B cell (primary cell): ENCODE measurements around the gene MED12L. TPM values are rescaled to one million over a fixed set of nuclear protein-coding genes. Genes with fewer than 3 reads are reported as not detected.

Experiments used
- ATAC-seq: fragments of 200-7000 bp; cut with Tn5 transposase; one replicate; pipeline ENCODE4 v1.10.0; 2021; ENCODE audit warnings: low read depth, mild to moderate bottlenecking, moderate number of reproducible peaks, moderate library complexity
- CTCF ChIA-PET: fragments of 350-600 bp; sonication (Branson Sonifier 250); formaldehyde crosslinking; loops from one replicate; lab custom pipeline; 2021; ENCODE audit warnings: antibody characterized with exemption, inconsistent platforms; lab: Charles Lee
- POLR2A ChIA-PET: fragments of 350-600 bp; sonication (Branson Sonifier 250); formaldehyde crosslinking; loops from one replicate; lab custom pipeline; 2021; ENCODE audit warnings: antibody characterized with exemption; lab: Charles Lee
- DNase-seq: peaks from one replicate; pipeline ENCODE4 v3.0.0; 2013
- H2AFZ ChIP-seq: 2 replicates; pipeline ENCODE4 v1.6.1; 2012; ENCODE audit warnings: mild to moderate bottlenecking, low read depth, low read length; ENCODE audit not compliant: insufficient read depth, poor library complexity, severe bottlenecking
- H3K27ac ChIP-seq, 2 donors: 1 replicate in 1 of 2; 2 replicates in 1 of 2; pipeline ENCODE4 v1.5.1; 2012 to 2013; ENCODE audit warnings: low read length in 2 of 2, mild to moderate bottlenecking in 2 of 2, moderate library complexity in 1 of 2
- H3K27me3 ChIP-seq, 4 experiments: fragments of 200-600 bp in 1 of 4; sonication (generic) in 1 of 4; replicated peaks in 1 of 4; 1 replicate in 2 of 4; 2 replicates in 2 of 4; pipeline versions ENCODE4 v1.6.1 to v1.7.0; 2013 to 2016; ENCODE audit warnings: low read length in 3 of 4, mild to moderate bottlenecking in 2 of 4, mixed read lengths in 1 of 4, moderate library complexity in 1 of 4; ENCODE audit not compliant: insufficient read depth in 4 of 4, control insufficient read depth in 3 of 4; ENCODE audit errors: control extremely low read depth in 1 of 4
- H3K36me3 ChIP-seq, 2 experiments: replicated peaks in 1 of 2; 1 replicate in 1 of 2; 2 replicates in 1 of 2; pipeline versions ENCODE4 v1.6.1 to v1.7.1; 2013; ENCODE audit warnings: low read length in 1 of 2; ENCODE audit not compliant: insufficient read depth in 2 of 2, control insufficient read depth in 1 of 2; ENCODE audit errors: control extremely low read depth in 1 of 2, extremely low read depth in 1 of 2
- H3K4me1 ChIP-seq, 2 donors: fragments of 200-600 bp in 1 of 2; sonication (generic) in 1 of 2; 1 replicate in 1 of 2; 2 replicates in 1 of 2; pipeline versions ENCODE4 v1.5.1 to v1.6.1; 2013 to 2017; ENCODE audit warnings: low read length in 2 of 2; ENCODE audit not compliant: control insufficient read depth in 2 of 2, insufficient read depth in 2 of 2
- H3K4me2 ChIP-seq: replicated peaks from 2 replicates; pipeline ENCODE3; 2012; ENCODE audit warnings: mild to moderate bottlenecking, low read depth, low read length; ENCODE audit not compliant: poor library complexity, severe bottlenecking
- H3K4me3 ChIP-seq, 5 experiments: fragments of 200-600 bp in 1 of 5; sonication (generic) in 1 of 5; 1 replicate in 3 of 5; 2 replicates in 2 of 5; pipeline versions ENCODE4 v1.5.1 to v1.7.0; 2011 to 2016; ENCODE audit warnings: low read length in 4 of 5, mild to moderate bottlenecking in 4 of 5, low read depth in 2 of 5, control low read depth in 1 of 5, moderate library complexity in 1 of 5; ENCODE audit not compliant: insufficient read depth in 1 of 5; ENCODE audit errors: control extremely low read depth in 1 of 5, extremely low read depth in 1 of 5
- H3K79me2 ChIP-seq: fragments of 200-600 bp; sonication (generic); one replicate; pipeline ENCODE4 v1.6.0; 2016; ENCODE audit warnings: low read length; ENCODE audit not compliant: control insufficient read depth, insufficient read depth
- H3K9ac ChIP-seq: fragments of 200-600 bp; sonication (generic); 2 replicates; pipeline ENCODE4 v1.6.1; 2017; ENCODE audit warnings: mild to moderate bottlenecking, low read length, moderate library complexity
- H3K9me3 ChIP-seq, 3 donors: one replicate each; pipeline versions ENCODE4 v1.6.1 to v1.7.1; 2013; ENCODE audit warnings: low read length in 2 of 3; ENCODE audit not compliant: control insufficient read depth in 2 of 3, insufficient read depth in 1 of 3; ENCODE audit errors: control extremely low read depth in 1 of 3
- H4K20me1 ChIP-seq: 2 replicates; pipeline ENCODE4 v1.6.0; 2012; ENCODE audit warnings: mild to moderate bottlenecking, low read length; ENCODE audit not compliant: insufficient read depth, control insufficient read depth, poor library complexity, severe bottlenecking
- H3K27ac Mint-ChIP-seq: one replicate; pipeline ENCODE4 v1.8.0; 2021; ENCODE audit warnings: mixed read lengths
- H3K27me3 Mint-ChIP-seq: one replicate; pipeline ENCODE4 v1.8.0; 2021; ENCODE audit warnings: mixed read lengths
- H3K4me1 Mint-ChIP-seq: one replicate; pipeline ENCODE4 v1.8.0; 2021; ENCODE audit warnings: mixed read lengths
- H3K4me3 Mint-ChIP-seq: one replicate; pipeline ENCODE4 v1.8.0; 2021; ENCODE audit warnings: mixed read lengths
- H3K9me3 Mint-ChIP-seq: one replicate; pipeline ENCODE4 v1.8.0; 2022; ENCODE audit warnings: mixed read lengths; ENCODE audit not compliant: insufficient read depth
- CTCF ChIP-seq: fragments of 200-600 bp; IDR thresholded peaks from one replicate; pipeline ENCODE4 v1.8.0; 2022; ENCODE audit warnings: antibody characterized with exemption, mild to moderate bottlenecking
- EZH2 ChIP-seq: IDR thresholded peaks from 2 replicates; pipeline ENCODE4 v1.6.1; 2012; ENCODE audit warnings: borderline replicate concordance, low read depth, mild to moderate bottlenecking, moderate library complexity, low read length; ENCODE audit not compliant: insufficient read depth, poor library complexity, severe bottlenecking
- WGBS: methylation state at CpG from one replicate; pipeline ENCODE4 v1.1.5; 2013; ENCODE audit warnings: missing lambda C conversion rate; ENCODE audit not compliant: insufficient coverage; 5-methylcytosine and 5-hydroxymethylcytosine counted together
- intact Hi-C: fragments of 100-400 bp; cut with micrococcal nuclease; formaldehyde crosslinking; loops from one replicate; pipeline ENCODE4 v1.10.0; 2022
- polyA plus RNA-seq: library from polyadenylated mRNA; depleted of rRNA; stranded (reverse); fragments of >200 nt; gene quantifications from 2 replicates; pipeline ENCODE4 v1.2.3, GENCODE V29; 2012
- total RNA-seq, 2 donors: library from RNA; stranded (reverse); fragments of 120-200 nt in 1 of 2; gene quantifications; 1 replicate in 1 of 2; 2 replicates in 1 of 2; pipeline versions ENCODE4 v1.2.3 to v1.2.4, GENCODE V29; 2013 to 2022

Gene MED12L
- total and polyA plus RNA-seq, 2 donors (not counting 1 experiment from before 2014, with no cell fraction given), result 0.07 to 0.30 TPM

GRCh38 chr3:151082880-151083838 lies 2.3 kb upstream of the MED12L start:
- H3K27ac ChIP-seq, result no peak overlapping the region
- CTCF ChIA-PET, result interaction anchor here (1.3 kb wide), 1 partner anchor 11 kb away, joined by 3 read pairs; no protein-coding TSS in a partner anchor
- intact Hi-C loops, result loop anchor here (10.0 kb wide), 1 partner anchor 318 kb away; the partner anchor contains the start of gene SIAH2
- H3K9me3 ChIP-seq, result peaks cover 0 to 7% (median 0%) of the 10 kb centered on the region in 3 donors
- no peak overlapping the region for H3K9ac ChIP-seq
- TF ChIP-seq EZH2, result no peak
- TF ChIP-seq CTCF, result no peak
- no peaks in the 10 kb centered on the region for H4K20me1 ChIP-seq
- no peaks in the 10 kb centered on the region for H3K36me3 ChIP-seq
- H3K27me3 Mint-ChIP-seq, result peaks cover 41% of the 10 kb centered on the region
- ATAC-seq (no peak), DNase-seq (no peak)
- peaks cover 15 to 20% of the 10 kb centered on the region in 2 donors for H3K4me1 ChIP-seq
- H3K4me1 Mint-ChIP-seq, result peaks cover 15% of the 10 kb centered on the region
- H3K4me3 Mint-ChIP-seq, result no peak overlapping the region
- POLR2A ChIA-PET, result no interaction called here
- no peak overlapping the region for H3K4me3 ChIP-seq
- no peak overlapping the region for H2AFZ ChIP-seq
- WGBS, result 67% methylated on average over 3 of the region's 5 CpGs
- no peak overlapping the region for H3K4me2 ChIP-seq
- no peak overlapping the region for H3K27ac Mint-ChIP-seq
- no peaks in the 10 kb centered on the region for H3K79me2 ChIP-seq
- H3K9me3 Mint-ChIP-seq, result no peaks in the 10 kb centered on the region
- H3K27me3 ChIP-seq, result peaks cover 0 to 55% (median 30%) of the 10 kb centered on the region in 4 experiments

DNA sequence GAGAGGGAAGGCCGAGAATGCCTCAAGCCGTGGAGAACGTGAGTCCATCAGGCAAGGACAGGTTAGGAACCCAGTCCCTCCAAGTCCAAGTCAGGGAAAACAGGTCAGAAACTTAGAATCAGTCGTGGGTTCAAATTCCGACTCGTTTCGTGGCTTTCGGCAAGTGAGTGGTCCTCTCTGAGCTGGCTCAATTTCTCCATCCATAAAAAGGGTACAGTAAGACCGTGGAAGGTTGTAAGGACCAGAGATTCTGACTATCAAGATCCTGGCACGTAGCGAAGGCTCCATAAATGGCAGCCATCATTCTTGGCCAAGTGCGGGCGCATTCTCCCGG lies 604 bp upstream of the MED12L start:
- Mint-ChIP-seq H3K9me3 (no peaks in the 10 kb centered on the region), H3K4me3 (peak overlapping the region; percentile 79), H3K27me3 (peaks cover 48% of the 10 kb centered on the region), H3K4me1 (peaks cover 15% of the 10 kb centered on the region), H3K27ac (no peak overlapping the region)
- peak overlapping the region; percentile 21 to 64 (median 54) for H3K4me3 ChIP-seq
- ATAC-seq, result no peak
- H3K9ac ChIP-seq, result peak overlapping the region; percentile 64
- H3K79me2 ChIP-seq, result no peaks in the 10 kb centered on the region
- ChIA-PET CTCF (no interaction called here), POLR2A (no interaction called here)
- peaks cover 0 to 7% (median 0%) of the 10 kb centered on the region in 3 donors for H3K9me3 ChIP-seq
- H3K4me2 ChIP-seq, result peak overlapping the region; percentile 94
- no peak for DNase-seq
- peaks cover 0 to 55% (median 30%) of the 10 kb centered on the region in 4 experiments for H3K27me3 ChIP-seq
- intact Hi-C loops, result loop anchor here (10.0 kb wide), 1 partner anchor 320 kb away; the partner anchor contains the start of gene SIAH2
- no peaks in the 10 kb centered on the region for H4K20me1 ChIP-seq
- H3K27ac ChIP-seq, result no peak overlapping the region
- H3K36me3 ChIP-seq, result no peaks in the 10 kb centered on the region
- peaks cover 15 to 20% of the 10 kb centered on the region in 2 donors for H3K4me1 ChIP-seq
- peak overlapping the region; percentile 76 for H2AFZ ChIP-seq
- no peak for TF ChIP-seq CTCF
- no peak for TF ChIP-seq EZH2
- 41% methylated on average over 14 of the region's 14 CpGs for WGBS
